Fibroblast of lung (primary cell): Measurements from ENCODE around the gene PDXK.

Experiments
- EZH2 ChIP-seq: IDR thresholded peaks from 2 replicates; pipeline ENCODE4 v1.5.1; 2012; ENCODE audit warnings: low read length, control low read depth, mild to moderate bottlenecking; ENCODE audit errors: missing control alignments
- TF ChIP-seq, protein P1 (sequence below), 2 donors: IDR thresholded peaks in 1 of 2; conservative IDR thresholded peaks in 1 of 2; 1 replicate in 1 of 2; 2 replicates in 1 of 2; pipeline ENCODE4 v1.5.1; 2011 to 2012; ENCODE audit warnings: low read length in 2 of 2, control low read depth in 1 of 2, inconsistent platforms in 1 of 2, low read depth in 1 of 2, mild to moderate bottlenecking in 1 of 2

DNA sequence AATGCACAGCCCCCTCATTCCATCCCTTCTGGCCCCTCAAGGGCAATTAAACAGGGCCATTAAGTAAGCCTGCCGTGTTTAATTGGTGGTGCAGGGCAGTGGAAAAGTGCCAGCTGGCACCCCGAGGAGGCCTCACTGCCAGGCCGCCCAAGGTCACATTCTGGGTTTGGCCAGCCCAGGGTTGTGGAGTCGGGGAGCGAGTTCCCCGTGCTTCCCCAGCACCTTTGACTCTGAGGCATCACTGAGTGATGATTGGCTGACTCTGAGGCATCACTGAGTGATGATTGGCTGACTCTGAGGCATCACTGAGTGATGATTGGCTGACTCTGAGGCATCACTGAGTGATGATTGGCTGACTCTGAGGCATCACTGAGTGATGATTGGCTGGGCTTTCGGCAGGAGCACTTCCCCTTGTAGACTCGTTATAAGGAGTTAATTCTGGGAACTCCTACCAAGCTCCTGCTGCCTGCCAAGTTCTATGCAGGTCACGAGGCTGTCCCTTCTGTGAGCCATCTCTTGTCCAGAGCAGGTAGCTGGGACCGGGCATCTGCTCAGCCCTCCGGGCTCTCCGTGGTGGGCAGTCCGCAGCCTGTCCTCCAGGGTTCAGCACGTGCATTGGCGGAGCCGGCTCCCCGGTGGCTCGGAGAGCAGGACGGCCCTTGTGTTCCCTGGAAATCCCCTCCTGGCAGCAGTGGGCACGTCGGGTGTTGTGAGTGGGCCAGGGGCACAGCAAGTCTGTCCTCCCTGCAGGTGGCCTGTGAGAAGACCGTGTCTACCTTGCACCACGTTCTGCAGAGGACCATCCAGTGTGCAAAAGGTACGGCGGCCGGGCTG is 36.2 kb downstream of the PDXK start:
- TF ChIP-seq, protein P1, sequence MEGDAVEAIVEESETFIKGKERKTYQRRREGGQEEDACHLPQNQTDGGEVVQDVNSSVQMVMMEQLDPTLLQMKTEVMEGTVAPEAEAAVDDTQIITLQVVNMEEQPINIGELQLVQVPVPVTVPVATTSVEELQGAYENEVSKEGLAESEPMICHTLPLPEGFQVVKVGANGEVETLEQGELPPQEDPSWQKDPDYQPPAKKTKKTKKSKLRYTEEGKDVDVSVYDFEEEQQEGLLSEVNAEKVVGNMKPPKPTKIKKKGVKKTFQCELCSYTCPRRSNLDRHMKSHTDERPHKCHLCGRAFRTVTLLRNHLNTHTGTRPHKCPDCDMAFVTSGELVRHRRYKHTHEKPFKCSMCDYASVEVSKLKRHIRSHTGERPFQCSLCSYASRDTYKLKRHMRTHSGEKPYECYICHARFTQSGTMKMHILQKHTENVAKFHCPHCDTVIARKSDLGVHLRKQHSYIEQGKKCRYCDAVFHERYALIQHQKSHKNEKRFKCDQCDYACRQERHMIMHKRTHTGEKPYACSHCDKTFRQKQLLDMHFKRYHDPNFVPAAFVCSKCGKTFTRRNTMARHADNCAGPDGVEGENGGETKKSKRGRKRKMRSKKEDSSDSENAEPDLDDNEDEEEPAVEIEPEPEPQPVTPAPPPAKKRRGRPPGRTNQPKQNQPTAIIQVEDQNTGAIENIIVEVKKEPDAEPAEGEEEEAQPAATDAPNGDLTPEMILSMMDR (conservative IDR thresholded peaks at IDR 0.05 in 1 of 2, IDR thresholded peaks at IDR 0.05 in 1 of 2; ENCODE audit: low read depth in 1 of 2, low read length in 2 of 2), result no peak
- no peak for TF ChIP-seq EZH2
